ENCODE data around the gene TTC28.

TTC28 gene

DNA sequence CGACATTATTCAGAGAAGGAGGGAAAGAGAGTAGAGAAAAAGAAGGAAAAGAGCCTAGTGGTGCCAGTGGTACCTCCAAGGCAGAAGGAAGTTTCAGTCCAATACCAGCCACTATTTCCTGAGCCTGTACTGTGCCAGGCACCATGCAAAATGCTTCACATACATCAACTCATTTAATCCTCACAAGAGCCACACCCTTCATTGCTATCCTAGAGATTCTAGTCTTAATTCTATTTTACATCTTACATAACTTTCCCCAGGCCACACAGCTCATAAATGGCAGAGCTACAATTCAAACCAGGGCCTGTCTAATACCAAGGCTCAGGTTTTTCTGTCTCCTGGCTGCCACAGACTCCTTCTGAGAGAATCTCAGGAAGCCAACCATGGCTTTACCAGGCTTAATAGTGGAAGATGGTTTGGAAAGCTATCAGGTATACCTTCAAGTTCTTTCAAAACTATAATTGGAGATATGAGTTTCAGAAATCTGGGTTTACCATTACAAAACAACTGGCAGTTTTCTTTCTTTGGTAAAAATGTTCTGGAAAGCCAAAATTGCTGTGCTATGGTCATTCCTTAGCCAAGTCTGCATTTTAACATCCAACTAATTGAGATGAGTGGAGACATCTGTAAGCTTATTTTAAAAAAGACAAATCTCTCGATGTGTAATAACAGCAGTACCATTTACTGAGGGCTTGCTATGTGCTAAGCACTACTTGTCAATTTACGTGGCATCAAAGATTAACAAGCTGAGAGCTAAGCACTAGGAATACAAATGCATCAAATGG is 535.5 kb downstream of the TTC28 start:
- Histone ChIP-seq H3K36me3 (ENCODE audit: control insufficient read depth in 2 of 2, insufficient read depth in 2 of 2, low read length in 2 of 2) (no peaks in the 10 kb centered on the region), H3K27ac (ENCODE audit: low read depth in 2 of 2, low read length in 2 of 2) (no peak overlapping the region), H3K9ac (ENCODE audit: low read depth in 1 of 2, low read length in 2 of 2) (no peak overlapping the region), H3K4me3 (ENCODE audit: low read length in 2 of 2) (no peak overlapping the region), H3K4me1 (ENCODE audit: control insufficient read depth in 2 of 2, insufficient read depth in 2 of 2, low read length in 2 of 2) (no peaks in the 10 kb centered on the region), H3K9me3 (ENCODE audit: control insufficient read depth in 2 of 2, low read length in 2 of 2) (no peaks in the 10 kb centered on the region), H3K27me3 (ENCODE audit: control insufficient read depth in 2 of 2, insufficient read depth in 2 of 2, low read length in 2 of 2) (no peaks in the 10 kb centered on the region)

DNA sequence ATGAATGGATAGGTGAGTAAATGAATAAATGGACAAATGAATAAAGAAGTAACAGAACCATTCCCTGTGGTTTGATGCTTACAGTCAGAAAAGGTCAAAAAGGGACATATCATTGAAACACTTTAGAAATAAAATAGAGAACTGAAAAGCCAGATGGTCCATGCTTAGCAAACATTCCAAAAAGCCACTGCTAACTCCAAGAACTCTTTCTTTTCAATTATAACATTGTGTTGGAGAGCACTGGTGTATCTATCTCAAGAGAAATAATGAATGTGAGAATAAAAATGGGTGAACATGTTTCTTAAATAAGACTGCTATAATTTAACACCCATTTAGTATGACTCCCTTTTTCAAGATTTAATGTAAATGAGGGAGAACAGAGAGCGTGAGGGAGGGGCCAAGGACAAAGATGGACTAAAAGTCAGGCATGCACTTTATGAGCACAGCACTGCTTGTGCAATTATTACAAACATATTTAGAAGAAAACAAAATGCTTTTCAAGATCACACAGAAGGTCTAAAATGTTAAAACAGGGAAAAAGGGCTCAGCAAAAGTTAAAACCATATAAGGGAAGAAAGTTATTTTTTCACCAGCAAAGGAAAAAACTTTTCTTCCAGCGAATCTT is 536.3 kb downstream of the TTC28 start:
- Histone ChIP-seq H3K36me3 (ENCODE audit: control insufficient read depth in 2 of 2, insufficient read depth in 2 of 2, low read length in 2 of 2) (no peaks in the 10 kb centered on the region), H3K9ac (ENCODE audit: low read depth in 1 of 2, low read length in 2 of 2) (no peak overlapping the region), H3K4me1 (ENCODE audit: control insufficient read depth in 2 of 2, insufficient read depth in 2 of 2, low read length in 2 of 2) (no peaks in the 10 kb centered on the region), H3K9me3 (ENCODE audit: control insufficient read depth in 2 of 2, low read length in 2 of 2) (no peaks in the 10 kb centered on the region), H3K4me3 (ENCODE audit: low read length in 2 of 2) (no peak overlapping the region), H3K27ac (ENCODE audit: low read depth in 2 of 2, low read length in 2 of 2) (no peak overlapping the region), H3K27me3 (ENCODE audit: control insufficient read depth in 2 of 2, insufficient read depth in 2 of 2, low read length in 2 of 2) (no peaks in the 10 kb centered on the region)

DNA sequence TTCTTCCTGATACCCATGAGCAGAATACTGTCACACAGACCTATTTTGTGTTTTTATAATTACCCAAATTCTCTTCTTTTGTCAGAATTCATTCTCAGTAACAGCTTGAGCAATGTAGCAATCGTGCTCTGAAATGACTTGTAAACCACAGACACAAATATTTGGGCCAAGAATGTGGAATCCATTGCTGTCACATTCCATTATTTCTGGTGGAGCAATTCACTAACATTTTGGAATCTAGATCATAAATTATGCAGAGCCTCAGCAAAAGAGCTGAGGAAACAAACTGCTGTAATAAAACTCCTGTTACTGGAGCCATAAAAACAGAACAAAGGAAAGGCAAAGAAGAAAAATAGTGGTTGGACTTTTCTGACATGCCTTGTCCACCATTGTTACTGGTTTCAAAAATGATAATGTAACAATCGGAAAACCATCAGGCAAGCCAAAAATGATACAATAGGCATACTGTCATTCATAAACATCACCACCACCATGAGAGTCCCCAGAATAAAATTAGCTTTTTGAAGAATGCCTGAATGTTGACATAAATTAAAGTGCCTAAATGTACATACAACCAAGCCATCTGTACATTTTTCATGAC is 537.2 kb downstream of the TTC28 start:
- Histone ChIP-seq H3K9ac (ENCODE audit: low read depth in 1 of 2, low read length in 2 of 2) (no peak overlapping the region), H3K36me3 (ENCODE audit: control insufficient read depth in 2 of 2, insufficient read depth in 2 of 2, low read length in 2 of 2) (no peaks in the 10 kb centered on the region), H3K4me1 (ENCODE audit: control insufficient read depth in 2 of 2, insufficient read depth in 2 of 2, low read length in 2 of 2) (no peaks in the 10 kb centered on the region), H3K27ac (ENCODE audit: low read depth in 2 of 2, low read length in 2 of 2) (peak overlapping the region in 1 of 2 donors; percentile 46), H3K27me3 (ENCODE audit: control insufficient read depth in 2 of 2, insufficient read depth in 2 of 2, low read length in 2 of 2) (no peaks in the 10 kb centered on the region), H3K9me3 (ENCODE audit: control insufficient read depth in 2 of 2, low read length in 2 of 2) (no peaks in the 10 kb centered on the region), H3K4me3 (ENCODE audit: low read length in 2 of 2) (no peak overlapping the region)

DNA sequence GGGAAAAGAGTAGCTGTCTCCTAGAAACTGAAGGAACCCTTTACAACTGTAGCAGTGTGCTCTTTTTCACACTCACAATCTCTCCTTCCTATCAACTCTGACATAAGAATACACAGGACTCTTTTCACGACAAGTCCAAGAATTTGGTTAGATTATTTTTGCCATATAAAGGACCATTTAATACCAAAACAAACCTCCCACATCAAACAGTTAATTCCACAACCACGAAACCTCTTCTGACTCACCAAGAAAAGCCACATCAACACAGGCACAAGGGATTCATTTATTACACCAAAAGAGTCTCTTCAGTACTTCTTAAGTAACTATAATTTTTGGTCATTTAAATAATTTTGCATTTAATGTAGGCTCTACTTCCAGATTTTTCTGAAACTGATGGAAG is 538.0 kb downstream of the TTC28 start:
- Histone ChIP-seq H3K9ac (ENCODE audit: low read depth in 1 of 2, low read length in 2 of 2) (no peak overlapping the region), H3K4me1 (ENCODE audit: control insufficient read depth in 2 of 2, insufficient read depth in 2 of 2, low read length in 2 of 2) (no peaks in the 10 kb centered on the region)

DNA sequence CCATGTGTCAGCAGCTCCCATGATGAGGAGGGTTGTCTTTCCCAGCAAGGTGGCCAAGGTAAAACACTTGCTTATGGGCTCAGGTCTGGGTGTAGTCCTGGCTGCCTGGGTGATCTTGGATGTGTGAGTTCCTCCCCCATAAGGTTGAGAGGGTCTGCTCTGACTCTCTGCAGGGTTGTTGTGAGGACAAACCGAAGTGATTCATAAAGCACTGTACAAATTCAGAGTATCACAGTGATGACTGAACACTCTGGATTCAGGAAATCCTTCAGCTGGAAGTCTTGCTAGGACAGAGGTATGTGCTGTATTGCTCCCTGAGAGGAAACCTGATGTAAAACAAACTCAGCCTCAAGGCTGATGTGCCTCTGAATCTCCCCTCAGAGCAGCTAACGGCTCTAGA is 539.7 kb downstream of the TTC28 start:
- Histone ChIP-seq H3K4me3 (ENCODE audit: low read length in 2 of 2) (no peak overlapping the region), H3K4me1 (ENCODE audit: control insufficient read depth in 2 of 2, insufficient read depth in 2 of 2, low read length in 2 of 2) (no peaks in the 10 kb centered on the region), H3K36me3 (ENCODE audit: control insufficient read depth in 2 of 2, insufficient read depth in 2 of 2, low read length in 2 of 2) (no peaks in the 10 kb centered on the region), H3K9ac (ENCODE audit: low read depth in 1 of 2, low read length in 2 of 2) (no peak overlapping the region), H3K27me3 (ENCODE audit: control insufficient read depth in 2 of 2, insufficient read depth in 2 of 2, low read length in 2 of 2) (no peaks in the 10 kb centered on the region), H3K9me3 (ENCODE audit: control insufficient read depth in 2 of 2, low read length in 2 of 2) (no peaks in the 10 kb centered on the region), H3K27ac (ENCODE audit: low read depth in 2 of 2, low read length in 2 of 2) (peak overlapping the region in 1 of 2 donors; percentile 28)

More for the DNA sequence above, 538.0 kb downstream of the TTC28 start:
- Histone ChIP-seq H3K9me3 (ENCODE audit: control insufficient read depth in 2 of 2, low read length in 2 of 2) (no peaks in the 10 kb centered on the region), H3K36me3 (ENCODE audit: control insufficient read depth in 2 of 2, insufficient read depth in 2 of 2, low read length in 2 of 2) (no peaks in the 10 kb centered on the region), H3K4me3 (ENCODE audit: low read length in 2 of 2) (no peak overlapping the region), H3K27me3 (ENCODE audit: control insufficient read depth in 2 of 2, insufficient read depth in 2 of 2, low read length in 2 of 2) (no peaks in the 10 kb centered on the region), H3K27ac (ENCODE audit: low read depth in 2 of 2, low read length in 2 of 2) (peak overlapping the region in 1 of 2 donors; percentile 46)

DNA sequence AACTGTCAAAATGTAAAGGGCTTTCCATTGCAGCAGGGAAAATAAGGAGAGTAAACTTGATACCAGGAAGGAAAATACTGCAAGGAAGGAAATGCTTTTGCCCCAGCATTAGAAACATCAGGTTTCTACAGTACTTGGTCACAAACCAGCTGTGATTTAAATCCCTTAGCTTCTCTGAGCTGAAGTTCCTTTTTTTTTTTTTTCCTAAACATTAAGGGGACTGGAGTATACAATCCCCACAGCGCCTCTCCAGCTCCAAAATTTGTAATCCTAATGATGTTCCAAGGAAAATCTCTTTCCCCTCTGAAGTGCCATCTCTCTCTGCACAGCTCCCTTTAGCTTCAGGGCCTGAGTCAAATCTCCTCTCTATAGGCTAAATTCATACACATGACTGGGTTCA is 540.1 kb downstream of the TTC28 start:
- Histone ChIP-seq H3K27me3 (ENCODE audit: control insufficient read depth in 2 of 2, insufficient read depth in 2 of 2, low read length in 2 of 2) (no peaks in the 10 kb centered on the region), H3K4me1 (ENCODE audit: control insufficient read depth in 2 of 2, insufficient read depth in 2 of 2, low read length in 2 of 2) (no peaks in the 10 kb centered on the region), H3K36me3 (ENCODE audit: control insufficient read depth in 2 of 2, insufficient read depth in 2 of 2, low read length in 2 of 2) (no peaks in the 10 kb centered on the region), H3K4me3 (ENCODE audit: low read length in 2 of 2) (no peak overlapping the region), H3K27ac (ENCODE audit: low read depth in 2 of 2, low read length in 2 of 2) (peak overlapping the region in 1 of 2 donors; percentile 28), H3K9me3 (ENCODE audit: control insufficient read depth in 2 of 2, low read length in 2 of 2) (no peaks in the 10 kb centered on the region), H3K9ac (ENCODE audit: low read depth in 1 of 2, low read length in 2 of 2) (no peak overlapping the region)

DNA sequence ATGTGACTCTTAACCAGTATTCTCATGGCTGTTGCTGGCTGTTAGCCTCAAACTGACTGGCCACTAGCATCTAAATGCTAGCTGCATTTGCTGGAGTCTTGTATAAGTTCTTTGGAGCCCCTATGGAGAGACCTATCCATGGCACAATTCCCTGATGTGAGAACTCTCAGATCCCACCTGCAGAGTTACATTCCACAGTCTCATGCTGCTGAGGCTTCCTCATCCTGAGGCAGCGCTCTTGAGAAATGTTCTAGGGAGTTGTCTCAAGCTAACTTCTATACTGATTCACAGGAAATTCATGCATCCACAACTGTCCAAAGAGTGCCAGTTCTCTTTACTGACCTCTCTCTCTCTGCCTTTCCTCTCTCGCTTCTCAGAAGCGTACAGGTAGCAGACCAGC is 542.6 kb downstream of the TTC28 start:
- no peaks in the 10 kb centered on the region for H3K9me3 ChIP-seq (ENCODE audit: control insufficient read depth in 2 of 2, low read length in 2 of 2)
- H3K27me3 ChIP-seq (ENCODE audit: control insufficient read depth in 2 of 2, insufficient read depth in 2 of 2, low read length in 2 of 2): no peaks in the 10 kb centered on the region
- no peak overlapping the region for H3K9ac ChIP-seq (ENCODE audit: low read depth in 1 of 2, low read length in 2 of 2)
- H3K36me3 ChIP-seq (ENCODE audit: control insufficient read depth in 2 of 2, insufficient read depth in 2 of 2, low read length in 2 of 2): no peaks in the 10 kb centered on the region
- no peak overlapping the region for H3K4me3 ChIP-seq (ENCODE audit: low read length in 2 of 2)
- H3K4me1 ChIP-seq (ENCODE audit: control insufficient read depth in 2 of 2, insufficient read depth in 2 of 2, low read length in 2 of 2): no peaks in the 10 kb centered on the region
- no peak overlapping the region for H3K27ac ChIP-seq (ENCODE audit: low read depth in 2 of 2, low read length in 2 of 2)

DNA sequence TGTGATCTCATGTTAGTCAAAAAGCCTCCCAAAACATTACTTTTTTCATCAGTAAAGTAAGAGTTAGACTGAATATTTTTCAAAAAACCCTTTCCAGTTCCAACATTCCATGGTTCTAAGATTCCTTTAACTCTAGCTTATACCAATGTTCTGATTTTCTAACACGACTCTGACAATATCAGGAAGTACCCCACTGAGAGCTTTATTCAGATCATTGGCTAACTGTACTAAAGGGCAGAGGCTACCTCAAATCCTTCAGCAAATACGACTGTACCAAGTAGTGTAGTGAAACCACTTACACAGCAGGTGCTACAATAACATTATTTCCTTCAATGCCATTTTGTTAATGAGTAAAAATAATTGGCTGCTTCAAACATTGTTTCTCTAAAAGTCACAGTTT is 547.2 kb downstream of the TTC28 start:
- Histone ChIP-seq H3K4me3 (ENCODE audit: low read length in 2 of 2) (no peak overlapping the region), H3K9me3 (ENCODE audit: control insufficient read depth in 2 of 2, low read length in 2 of 2) (no peaks in the 10 kb centered on the region), H3K4me1 (ENCODE audit: control insufficient read depth in 2 of 2, insufficient read depth in 2 of 2, low read length in 2 of 2) (no peaks in the 10 kb centered on the region), H3K9ac (ENCODE audit: low read depth in 1 of 2, low read length in 2 of 2) (no peak overlapping the region), H3K27ac (ENCODE audit: low read depth in 2 of 2, low read length in 2 of 2) (no peak overlapping the region), H3K36me3 (ENCODE audit: control insufficient read depth in 2 of 2, insufficient read depth in 2 of 2, low read length in 2 of 2) (no peaks in the 10 kb centered on the region), H3K27me3 (ENCODE audit: control insufficient read depth in 2 of 2, insufficient read depth in 2 of 2, low read length in 2 of 2) (no peaks in the 10 kb centered on the region)

DNA sequence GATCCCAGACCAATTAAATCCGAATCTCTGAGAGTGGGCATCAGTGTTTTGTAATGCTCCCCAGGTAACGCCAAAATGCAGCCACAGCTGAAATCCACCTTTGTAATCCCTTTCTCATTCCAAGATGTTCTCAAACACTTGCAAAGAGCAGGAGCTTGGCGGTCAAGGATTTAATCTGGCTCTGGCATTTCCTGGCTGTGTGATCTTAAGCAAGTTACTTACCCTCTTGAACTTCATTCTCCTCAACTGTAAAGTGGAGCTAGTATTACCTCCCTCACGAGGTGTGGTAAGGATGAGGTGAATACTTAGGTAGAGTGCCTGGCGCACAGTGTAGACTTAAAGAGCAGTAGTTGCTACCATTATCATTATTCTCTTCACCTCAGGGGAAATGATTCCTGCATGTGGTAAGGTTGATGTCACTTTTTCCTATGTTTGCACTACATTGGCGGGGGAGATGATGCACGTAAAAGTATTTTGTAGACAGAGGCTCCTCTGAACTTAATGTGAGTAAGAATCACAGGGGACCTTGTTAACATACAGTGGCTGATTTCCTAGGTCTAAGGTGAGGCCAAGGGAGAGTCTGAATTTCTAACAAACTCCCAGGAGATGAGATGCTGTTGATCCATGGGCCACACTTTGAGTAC is 550.2 kb downstream of the TTC28 start:
- H3K36me3 ChIP-seq (ENCODE audit: control insufficient read depth in 2 of 2, insufficient read depth in 2 of 2, low read length in 2 of 2): no peaks in the 10 kb centered on the region
- H3K27ac ChIP-seq (ENCODE audit: low read depth in 2 of 2, low read length in 2 of 2): no peak overlapping the region
- no peak overlapping the region for H3K9ac ChIP-seq (ENCODE audit: low read depth in 1 of 2, low read length in 2 of 2)

DNA sequence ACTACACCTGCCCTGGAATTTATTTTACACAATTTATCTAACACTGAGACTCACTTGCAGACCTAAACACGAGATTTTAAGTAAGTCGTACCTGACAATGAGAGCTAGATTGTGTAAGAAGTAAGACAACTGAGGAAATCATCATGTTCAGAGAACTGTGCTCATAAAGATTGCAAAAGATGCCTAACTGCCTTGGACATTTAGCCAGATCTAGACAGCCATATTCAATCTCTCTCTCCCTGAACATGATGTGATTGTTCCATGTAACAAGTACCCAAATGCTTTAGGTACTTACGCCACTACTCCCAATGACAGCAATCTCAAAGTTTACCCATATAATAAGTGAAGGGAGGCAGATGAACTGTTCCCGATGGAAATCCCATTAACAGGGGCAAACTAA is 550.8 kb downstream of the TTC28 start:
- Histone ChIP-seq H3K9ac (ENCODE audit: low read depth in 1 of 2, low read length in 2 of 2) (no peak overlapping the region), H3K27me3 (ENCODE audit: control insufficient read depth in 2 of 2, insufficient read depth in 2 of 2, low read length in 2 of 2) (no peaks in the 10 kb centered on the region), H3K9me3 (ENCODE audit: control insufficient read depth in 2 of 2, low read length in 2 of 2) (no peaks in the 10 kb centered on the region), H3K27ac (ENCODE audit: low read depth in 2 of 2, low read length in 2 of 2) (no peak overlapping the region), H3K36me3 (ENCODE audit: control insufficient read depth in 2 of 2, insufficient read depth in 2 of 2, low read length in 2 of 2) (no peaks in the 10 kb centered on the region), H3K4me3 (ENCODE audit: low read length in 2 of 2) (no peak overlapping the region), H3K4me1 (ENCODE audit: control insufficient read depth in 2 of 2, insufficient read depth in 2 of 2, low read length in 2 of 2) (no peaks in the 10 kb centered on the region)

More for the DNA sequence above, 550.2 kb downstream of the TTC28 start:
- H3K4me1 ChIP-seq (ENCODE audit: control insufficient read depth in 2 of 2, insufficient read depth in 2 of 2, low read length in 2 of 2): no peaks in the 10 kb centered on the region
- no peaks in the 10 kb centered on the region for H3K9me3 ChIP-seq (ENCODE audit: control insufficient read depth in 2 of 2, low read length in 2 of 2)
- no peaks in the 10 kb centered on the region for H3K27me3 ChIP-seq (ENCODE audit: control insufficient read depth in 2 of 2, insufficient read depth in 2 of 2, low read length in 2 of 2)
- no peak overlapping the region for H3K4me3 ChIP-seq (ENCODE audit: low read length in 2 of 2)

Measured in mucosa of rectum (tissue), 2 donors.